ENCODE data around the gene TSHZ3.

The TSHZ3 gene

DNA sequence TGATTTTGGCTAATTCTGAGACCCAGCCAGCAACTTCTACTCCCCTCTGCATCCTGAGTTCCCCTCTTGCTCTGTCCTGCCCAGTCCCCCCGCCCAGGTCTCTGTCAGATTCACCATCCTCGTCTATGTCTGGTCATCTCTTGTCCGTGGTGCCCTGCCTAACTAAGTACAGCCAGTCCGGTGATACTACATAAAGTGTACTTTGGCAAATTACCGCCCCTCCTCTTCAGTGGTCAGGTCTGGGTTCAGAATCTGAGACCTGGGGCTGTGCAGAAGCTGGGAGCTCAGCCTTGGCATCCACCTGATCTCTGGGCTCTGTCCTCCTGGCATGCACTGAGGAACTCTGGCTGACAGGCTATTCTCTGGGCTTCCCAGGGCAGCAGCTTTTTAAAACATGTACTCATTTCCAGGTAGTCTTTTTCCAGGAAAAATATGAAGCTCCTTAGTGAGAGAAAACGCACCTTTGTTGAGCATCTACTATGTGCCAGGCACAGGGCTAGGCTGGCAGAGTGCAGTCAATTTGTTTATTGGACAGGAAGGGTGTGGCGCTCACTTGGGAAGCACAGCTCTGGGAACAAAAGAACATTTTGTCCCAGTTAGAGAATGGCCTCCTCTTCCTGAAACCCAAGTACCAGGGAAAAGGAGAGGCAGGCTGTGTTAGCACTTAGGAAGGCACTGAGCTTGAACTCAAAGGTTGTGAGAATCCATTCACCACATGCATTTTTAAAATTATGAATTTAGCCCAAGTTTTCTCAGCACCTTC is 88.9 kb downstream of the TSHZ3 start:
- no peak for DNase-seq

- DNase-seq, result no peak
These were observed 90.8 kb downstream of the TSHZ3 start for GRCh38 chr19:31258211-31259052.

DNA sequence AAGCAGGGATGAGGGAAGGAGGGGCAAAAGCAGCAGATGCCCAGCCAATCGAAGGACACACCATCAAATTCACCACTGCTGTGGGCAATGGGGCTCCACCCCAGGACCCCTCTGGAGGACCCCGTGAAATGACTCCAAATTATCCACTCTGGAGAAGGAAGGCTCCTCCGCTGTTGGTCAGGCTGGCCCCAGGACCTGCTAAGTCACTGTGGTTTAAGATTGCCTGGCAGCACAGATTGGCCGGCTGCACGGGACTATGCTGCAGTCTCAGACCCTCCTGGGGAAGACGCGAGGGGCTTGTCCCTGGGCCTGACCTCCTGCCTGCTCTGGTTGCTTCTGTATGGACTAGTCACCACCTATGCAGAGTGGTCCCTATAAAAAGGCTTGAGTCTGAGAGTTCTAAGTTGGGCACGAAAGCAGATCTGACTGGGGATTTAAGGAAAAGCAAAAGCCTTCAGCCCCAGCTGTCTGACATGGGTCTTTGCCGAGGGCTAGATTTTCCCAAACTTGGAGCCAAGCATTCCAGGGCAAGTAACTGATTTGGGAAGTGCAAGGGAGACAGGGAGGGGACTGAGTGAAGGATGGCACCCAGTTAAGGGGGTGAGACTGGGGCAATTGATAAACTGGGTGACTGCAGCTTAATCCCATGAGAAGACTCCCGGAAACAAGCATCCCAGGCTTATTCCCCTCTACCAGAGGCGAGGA is 91.7 kb downstream of the TSHZ3 start:
- DNase-seq, result no peak

DNA sequence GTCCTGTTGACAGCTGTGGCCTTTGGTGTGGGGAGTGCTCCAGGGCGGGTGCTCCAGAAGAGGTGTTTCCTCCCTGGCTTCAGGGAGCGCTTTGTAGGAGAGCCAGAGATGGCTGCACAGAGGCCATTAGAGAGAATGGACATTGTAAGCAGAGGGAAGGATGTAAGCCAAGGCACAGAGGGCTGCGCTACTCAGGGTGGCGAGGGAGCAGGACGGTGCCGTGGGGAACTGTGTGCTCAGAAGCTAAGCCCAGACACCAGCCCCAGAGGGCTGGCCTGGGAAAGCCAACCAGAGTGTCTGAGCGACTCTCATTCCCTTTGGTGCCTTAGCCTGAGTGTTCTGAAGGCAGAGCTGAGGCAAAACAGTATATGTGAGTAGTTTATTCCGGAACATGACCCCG is 92.2 kb downstream of the TSHZ3 start:
- no peak for DNase-seq

DNA sequence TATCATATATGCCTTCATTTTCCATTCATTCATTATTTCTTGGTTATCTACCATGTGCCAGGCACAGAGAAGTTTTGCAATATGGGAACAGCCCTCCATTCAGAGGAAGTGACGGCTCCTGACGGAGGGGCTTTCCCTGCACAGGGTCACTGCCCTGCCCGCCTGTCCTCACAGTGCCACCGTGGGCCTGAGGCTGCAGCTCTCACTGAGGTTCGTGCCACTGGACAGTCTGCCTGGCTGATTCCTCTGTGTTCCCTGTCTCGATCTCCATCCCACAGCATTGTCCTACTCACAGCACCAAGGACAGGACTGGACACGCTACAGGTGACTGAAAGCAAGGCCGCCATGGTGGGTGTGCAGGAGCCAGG is 92.7 kb downstream of the TSHZ3 start:
- DNase-seq, result no peak

- DNase-seq, result peak in 1 of 2 experiments; percentile 1
These were observed 93.2 kb downstream of the TSHZ3 start for GRCh38 chr19:31255831-31256592.

DNA sequence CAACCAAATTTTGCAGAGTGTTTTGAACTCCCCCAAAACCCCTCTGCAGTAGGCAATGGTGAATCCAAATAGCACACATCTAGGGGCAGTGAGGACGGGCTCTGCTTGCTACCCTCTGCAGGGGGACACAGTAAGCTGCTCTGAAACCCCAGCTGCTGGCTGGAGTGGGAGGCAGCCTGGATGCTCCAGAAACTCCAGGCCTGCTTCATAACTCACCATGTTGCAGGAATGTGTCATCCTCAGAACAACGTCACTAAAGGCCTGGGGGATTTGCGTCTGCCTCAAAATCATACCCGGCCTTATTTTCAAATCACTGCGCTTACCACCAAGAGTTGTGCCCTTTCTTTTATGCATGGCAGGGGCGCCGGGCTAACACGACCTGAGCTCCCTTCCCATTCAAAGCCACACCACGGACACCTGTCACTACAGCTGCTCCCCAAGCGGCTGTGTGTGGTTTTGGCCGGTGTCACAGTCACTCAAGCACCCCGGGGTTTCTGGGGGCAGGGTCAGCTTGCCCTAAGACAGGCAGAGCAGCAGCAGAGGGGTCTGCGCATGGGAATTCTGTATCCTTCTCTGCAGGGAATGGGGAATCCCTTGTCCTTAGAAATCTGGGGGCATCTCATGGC is 93.9 kb downstream of the TSHZ3 start:
- no peak for DNase-seq

DNA sequence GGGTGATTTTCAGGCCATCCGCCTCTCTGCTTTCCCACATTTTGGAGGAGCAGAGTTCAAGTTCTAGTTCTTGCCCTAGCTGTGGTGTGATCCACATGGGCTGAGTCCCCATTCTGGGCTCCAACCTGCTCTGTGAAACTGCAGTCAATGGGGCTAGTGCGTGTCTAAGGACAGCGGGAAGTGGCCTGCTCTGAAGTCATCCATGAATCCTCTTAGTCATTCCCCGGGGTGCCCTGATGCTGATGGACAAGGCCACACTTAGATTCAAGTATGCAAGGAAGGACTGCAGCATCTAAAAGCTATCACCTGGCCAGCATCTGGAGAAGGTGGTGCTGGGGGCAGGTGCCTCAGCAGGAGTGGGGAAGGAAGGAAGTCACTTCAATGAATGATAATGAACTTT is 94.6 kb downstream of the TSHZ3 start:
- no peak for DNase-seq

- no peak for DNase-seq
These were observed 95.1 kb downstream of the TSHZ3 start for GRCh38 chr19:31254180-31254551.

GRCh38 chr19:31253526-31254179 is 95.6 kb downstream of the TSHZ3 start:
- DNase-seq, result no peak

- no peak for DNase-seq
These were observed 96.8 kb downstream of the TSHZ3 start for GRCh38 chr19:31252441-31252840.

DNA sequence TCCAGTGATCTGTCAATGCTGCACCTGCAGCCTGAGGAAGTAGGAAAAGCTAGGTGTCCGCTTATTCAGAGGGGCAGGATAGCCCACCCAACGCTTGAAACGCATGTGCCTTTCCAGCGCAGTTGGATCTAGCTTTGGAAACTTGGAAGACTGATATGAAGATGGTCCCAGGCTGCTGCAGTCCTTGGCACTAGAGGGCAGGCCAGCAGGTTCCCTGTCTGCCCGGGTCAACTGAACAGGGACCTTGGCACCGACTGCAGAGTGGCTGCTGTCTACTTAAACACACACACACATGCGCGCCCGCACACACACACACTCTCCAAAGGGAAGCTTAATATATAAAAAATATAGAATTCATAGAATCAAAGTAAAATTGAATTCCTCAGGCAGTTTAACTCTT is 100.0 kb downstream of the TSHZ3 start:
- DNase-seq, result no peak

DNA sequence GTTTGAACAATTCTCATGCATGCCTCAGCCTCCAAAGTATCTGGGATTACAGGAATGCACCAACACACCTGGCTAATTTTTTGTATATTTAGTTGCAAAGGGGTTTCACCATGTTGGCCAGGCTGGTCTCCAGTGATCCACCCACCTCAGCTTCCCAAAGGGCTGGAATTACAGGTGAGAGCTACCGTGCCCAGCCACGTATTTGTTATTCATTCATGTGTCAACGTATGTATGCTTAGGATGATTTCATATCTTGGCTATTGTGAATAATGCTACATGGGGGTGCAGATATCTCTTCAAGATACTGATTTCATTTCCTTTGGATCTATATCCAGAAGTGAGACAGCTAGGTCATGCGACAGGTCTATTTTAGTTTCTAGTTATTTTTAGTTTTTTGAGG is 113.4 kb downstream of the TSHZ3 start:
- no peak for DNase-seq

DNA sequence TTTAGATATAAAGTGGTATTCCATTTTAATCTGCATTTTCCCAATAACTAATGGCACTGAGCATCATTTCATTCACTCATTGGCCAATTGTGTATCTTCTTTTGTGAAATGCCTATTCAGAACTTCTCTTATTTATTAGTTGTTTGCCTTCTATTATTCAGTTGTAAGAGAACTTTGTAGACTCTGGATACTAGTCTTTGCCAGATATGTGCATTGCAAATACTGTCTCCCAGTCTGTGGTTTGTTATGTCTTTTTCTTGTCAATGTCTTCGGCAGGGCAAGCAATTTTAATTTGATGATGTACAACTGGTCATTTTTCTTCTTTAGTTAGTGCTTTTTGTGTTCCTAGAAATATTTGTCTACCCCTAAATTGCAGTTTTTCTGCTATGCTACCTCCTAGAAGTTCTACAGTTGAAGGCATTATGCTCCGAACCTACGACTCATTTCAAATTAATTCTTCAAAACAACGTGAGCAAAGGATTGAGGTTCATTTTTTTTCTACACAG is 115.9 kb downstream of the TSHZ3 start:
- DNase-seq, result no peak

GRCh38 chr19:31232871-31233270 is 116.4 kb downstream of the TSHZ3 start:
- DNase-seq, result no peak

- no peak for DNase-seq
These were observed 117.1 kb downstream of the TSHZ3 start for GRCh38 chr19:31232180-31232579.

DNA sequence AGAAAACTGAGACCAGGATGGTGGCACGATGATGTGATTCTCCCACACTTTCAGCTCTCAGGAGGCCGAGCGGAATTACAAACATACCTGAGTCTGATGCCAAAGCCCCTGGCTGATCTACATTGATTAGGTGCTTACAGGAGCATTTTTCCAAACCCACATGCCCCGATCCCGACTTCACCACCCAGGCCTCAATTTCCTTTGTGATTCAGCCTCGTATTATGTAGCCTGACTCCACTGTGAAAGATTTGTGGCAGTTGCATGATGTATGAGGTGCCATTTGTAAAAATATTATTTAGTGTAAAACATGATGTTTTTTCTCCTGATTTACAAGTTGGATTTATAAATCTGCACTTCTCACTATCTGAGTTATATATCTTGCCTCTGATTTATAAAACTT is 118.0 kb downstream of the TSHZ3 start:
- DNase-seq, result no peak

DNA sequence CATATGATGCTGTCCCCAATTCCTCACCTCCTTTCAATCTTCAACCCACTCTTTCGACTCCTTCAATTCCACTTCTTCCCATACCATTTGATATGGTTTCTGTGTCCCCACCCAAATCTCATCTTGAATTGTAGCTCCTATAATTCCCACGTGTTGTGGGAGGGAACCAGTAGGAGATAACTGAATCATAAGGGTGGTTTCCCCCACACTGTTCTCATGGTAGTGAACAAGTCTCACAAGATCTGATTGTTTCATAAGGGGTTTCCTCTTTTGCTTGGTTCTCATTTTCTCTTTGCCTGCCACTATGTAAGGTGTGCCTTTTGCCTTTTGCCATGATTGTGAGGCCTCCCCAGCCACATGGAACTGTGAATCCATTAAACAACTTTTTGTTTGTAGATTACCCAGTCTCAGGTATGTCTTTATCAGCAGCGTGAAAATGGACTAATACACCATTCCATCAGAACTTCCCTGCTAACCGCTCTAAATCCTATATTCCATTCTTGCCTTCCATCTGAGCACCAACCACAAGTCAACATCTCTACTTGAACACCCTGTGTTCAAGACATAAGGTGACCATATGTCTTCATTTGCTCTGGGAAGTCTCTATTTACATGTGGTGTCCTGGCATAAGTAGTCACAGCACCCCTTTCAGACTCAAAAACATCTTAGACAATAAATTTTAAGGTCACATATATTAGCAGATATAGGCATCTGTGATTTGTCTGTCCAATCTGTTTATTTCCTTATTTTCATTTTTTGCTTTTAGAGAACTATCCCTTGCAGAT is 122.9 kb downstream of the TSHZ3 start:
- no peak for DNase-seq

Data from NCI-H524 (cell line).